ENCODE results near the gene REPIN1.

DNA sequence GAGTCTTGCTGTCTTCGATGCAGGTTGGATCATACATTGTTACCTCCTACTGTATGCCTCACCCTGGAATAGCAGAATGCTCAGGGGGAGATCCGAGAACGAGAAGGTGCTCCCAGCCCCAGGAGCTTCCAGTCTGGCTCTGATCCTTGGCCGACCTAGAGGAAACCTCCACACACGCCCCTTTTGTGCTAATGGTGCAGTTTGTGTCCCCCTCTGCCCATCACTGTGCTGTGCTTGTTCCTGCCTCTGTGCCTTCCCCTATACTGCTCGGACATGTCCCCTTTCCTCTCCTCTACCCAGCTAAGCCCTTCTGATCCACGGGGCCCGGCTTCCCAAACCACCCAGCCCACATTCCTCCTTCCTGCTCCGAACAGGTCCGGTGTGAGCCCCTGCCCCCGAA is 43.0 kb downstream of the REPIN1 start:
- TF ChIP-seq, protein P1, sequence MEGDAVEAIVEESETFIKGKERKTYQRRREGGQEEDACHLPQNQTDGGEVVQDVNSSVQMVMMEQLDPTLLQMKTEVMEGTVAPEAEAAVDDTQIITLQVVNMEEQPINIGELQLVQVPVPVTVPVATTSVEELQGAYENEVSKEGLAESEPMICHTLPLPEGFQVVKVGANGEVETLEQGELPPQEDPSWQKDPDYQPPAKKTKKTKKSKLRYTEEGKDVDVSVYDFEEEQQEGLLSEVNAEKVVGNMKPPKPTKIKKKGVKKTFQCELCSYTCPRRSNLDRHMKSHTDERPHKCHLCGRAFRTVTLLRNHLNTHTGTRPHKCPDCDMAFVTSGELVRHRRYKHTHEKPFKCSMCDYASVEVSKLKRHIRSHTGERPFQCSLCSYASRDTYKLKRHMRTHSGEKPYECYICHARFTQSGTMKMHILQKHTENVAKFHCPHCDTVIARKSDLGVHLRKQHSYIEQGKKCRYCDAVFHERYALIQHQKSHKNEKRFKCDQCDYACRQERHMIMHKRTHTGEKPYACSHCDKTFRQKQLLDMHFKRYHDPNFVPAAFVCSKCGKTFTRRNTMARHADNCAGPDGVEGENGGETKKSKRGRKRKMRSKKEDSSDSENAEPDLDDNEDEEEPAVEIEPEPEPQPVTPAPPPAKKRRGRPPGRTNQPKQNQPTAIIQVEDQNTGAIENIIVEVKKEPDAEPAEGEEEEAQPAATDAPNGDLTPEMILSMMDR (IDR thresholded peaks at IDR 0.05; ENCODE audit: insufficient read depth, low read length) = no peak
- no peak for TF ChIP-seq SPI1 (IDR thresholded peaks at IDR 0.05; ENCODE audit: borderline replicate concordance, low read depth)

Measured in HL-60 (cell line).